Heart left ventricle (tissue), 16 donors: Measurements from ENCODE around the gene NARF. TPM values are rescaled to one million over a fixed set of nuclear protein-coding genes. Genes with fewer than 3 reads are reported as not detected.
"Not testable (repeated sequence)": the region's sequence is repeated elsewhere in the genome, so short reads cannot be mapped to it uniquely, and the experiment has no call there.

Experiments
- ATAC-seq, 4 donors: fragments of 200-7000 bp; cut with Tn5 transposase; one replicate each; pipeline ENCODE4 v1.9.1; 2020 to 2022; ENCODE audit warnings: moderate library complexity in 4 of 4, mild to moderate bottlenecking in 3 of 4, moderate number of reproducible peaks in 1 of 4
- DNase-seq, 5 donors: peaks; one replicate each; pipeline ENCODE4 v3.0.0-alpha.2; 2020
- H3K27ac ChIP-seq, 12 donors: fragments of 200-600 bp; sonication (generic) in 4 of 12; one replicate each; pipeline versions ENCODE4 v1.5.0 to v1.8.0; 2016 to 2022; ENCODE audit warnings: mild to moderate bottlenecking in 2 of 12
- H3K27me3 ChIP-seq, 9 donors: fragments of 200-600 bp; sonication (generic) in 2 of 9; one replicate each; pipeline versions ENCODE4 v1.5.1 to v1.8.0; 2016 to 2022; ENCODE audit warnings: mild to moderate bottlenecking in 3 of 9
- H3K36me3 ChIP-seq, 9 donors: fragments of 200-600 bp; sonication (generic) in 2 of 9; one replicate each; pipeline versions ENCODE4 v1.5.0 to v1.8.0; 2018 to 2022; ENCODE audit warnings: mild to moderate bottlenecking in 2 of 9
- H3K4me1 ChIP-seq, 12 donors: fragments of 200-600 bp; sonication (generic) in 4 of 12; one replicate each; pipeline versions ENCODE4 v1.5.0 to v1.8.0; 2016 to 2022; ENCODE audit warnings: mild to moderate bottlenecking in 3 of 12
- H3K4me3 ChIP-seq, 12 donors: fragments of 200-600 bp; sonication (generic) in 4 of 12; one replicate each; pipeline versions ENCODE4 v1.5.0 to v1.8.0; 2017 to 2022; ENCODE audit warnings: mild to moderate bottlenecking in 9 of 12, moderate library complexity in 4 of 12
- H3K9me3 ChIP-seq, 12 donors: fragments of 200-600 bp; sonication (generic) in 4 of 12; one replicate each; pipeline versions ENCODE4 v1.5.0 to v1.8.0; 2016 to 2022; ENCODE audit warnings: mild to moderate bottlenecking in 1 of 12
- CTCF ChIP-seq, 12 donors: fragments of 200-600 bp; sonication (generic) in 4 of 12; IDR thresholded peaks; one replicate each; pipeline versions ENCODE4 v1.5.0 to v1.8.0; 2018 to 2022; ENCODE audit warnings: antibody characterized with exemption in 12 of 12, mild to moderate bottlenecking in 5 of 12
- POLR2A ChIP-seq, 2 donors: fragments of 450-650 bp; IDR thresholded peaks; one replicate each; pipeline ENCODE4 v1.6.1; 2017; ENCODE audit warnings: antibody characterized with exemption in 2 of 2, mild to moderate bottlenecking in 2 of 2, moderate library complexity in 2 of 2
- WGBS, 4 donors: extraction: QIAGEN DNeasy Blood & Tissue Kit in 2 of 4; methylation state at CpG; one replicate each; pipeline versions ENCODE4 v1.1.5 to v1.1.7; 2013 to 2018; 5-methylcytosine and 5-hydroxymethylcytosine counted together
- intact Hi-C, 10 donors: fragments of 100-400 bp; cut with DNase I; formaldehyde crosslinking; loops; one replicate each; pipeline versions ENCODE4 v1.11.1 to v1.14.2; 2022
- polyA plus RNA-seq, 2 donors: library from polyadenylated mRNA; stranded (reverse); fragments of 200-250 nt; gene quantifications; one replicate each; pipeline ENCODE4 v1.2.3, GENCODE V29; 2013
- total RNA-seq, 9 donors: library from RNA; depleted of rRNA in 2 of 9; stranded (reverse); fragments of >200 nt in 2 of 9; fragmentation: NEBNext Ultra II Directional in 3 of 9; extraction: Animal tissue kit (Norgen Biotek cat#: 25700) in 3 of 9; gene quantifications; one replicate each; pipeline versions ENCODE4 v1.1.0 to v1.2.4, GENCODE V29; 2016 to 2023
- donor health status: ischemic (EF 13 %, LVEDD 7.1; RV severe dilation, severe dysfunction).
- donor health status: healthy with polysubstance abuse.
- donor health status: DM: no; HTN: yes; CAD: no.
- donor health status: DM: no; HTN: no; CAD: no.
- donor health status: ischemic (EF 25% LVEDD 6.9; RV normal size, moderate dysfunction).
- donor health status: ischemic (EF 25% LVEDD 5.7; RV mildly dilated, moderate dysfunction).
- donor health status: healthy.
- donor health status: DM: yes; HTN: yes; CAD: no.
- donor health status: ischemic (EF 35%, LVEDD 5.7; RV mildly dilated, moderate dysfunction).
- donor health status: nonischemic (EF 11% LVEDD 7.7; RV severe dilation, severe dysfunction).
- donor health status: DM: yes; HTN: yes; CAD: no.
- donor health status: PGD.
- donor health status: ischemic (EF 29% LVEDD 5.4; RV normal size, mild dysfunction).
- donor health status: nonischemic (EF 23%, LVEDD 6.1; RV moderate dilation, normal function).

Gene NARF
- total and polyA plus RNA-seq, 11 donors: 48.6 to 111 (median 63.0) TPM

- DNase-seq (no peak), ATAC-seq (no peak)
- no peak for TF ChIP-seq POLR2A (IDR thresholded peaks at IDR 0.05)
- TF ChIP-seq CTCF (IDR thresholded peaks at IDR 0.05): no peak
- H3K36me3 ChIP-seq: no peaks in the 10 kb centered on the region
- intact Hi-C loops: no loop called here
- peaks cover 0 to 7% (median 0%) of the 10 kb centered on the region in 12 donors for H3K4me1 ChIP-seq
- no peak overlapping the region for H3K4me3 ChIP-seq
- no peak overlapping the region for H3K27ac ChIP-seq
- no peaks in the 10 kb centered on the region for H3K27me3 ChIP-seq
- H3K9me3 ChIP-seq: no peaks in the 10 kb centered on the region
- 75 to 84% (median 81%) methylated on average over 15 to 21 of the region's 21 CpGs for WGBS, 4 donors
These were observed 45.3 kb downstream of the NARF start for GRCh38 chr17:82503728-82504308.

- H3K4me3 ChIP-seq: no peak overlapping the region
- DNase-seq: no peak
- no peaks in the 10 kb centered on the region for H3K9me3 ChIP-seq
- ATAC-seq: no peak
- no peak overlapping the region for H3K27ac ChIP-seq
- H3K27me3 ChIP-seq: no peaks in the 10 kb centered on the region
- no peak for TF ChIP-seq POLR2A (IDR thresholded peaks at IDR 0.05)
- no peak for TF ChIP-seq CTCF (IDR thresholded peaks at IDR 0.05)
- H3K36me3 ChIP-seq: no peaks in the 10 kb centered on the region
- intact Hi-C loops: no loop called here
- H3K4me1 ChIP-seq: no peaks in the 10 kb centered on the region
- 95 to 99% (median 96%) methylated on average over 6 of the region's 6 CpGs for WGBS, 4 donors
These were observed 46.8 kb downstream of the NARF start for GRCh38 chr17:82505296-82505695.

GRCh38 chr17:82506402-82506801, 47.9 kb downstream of the NARF start:
- H3K4me1 ChIP-seq, H3K27ac ChIP-seq, H3K27me3 ChIP-seq, H3K36me3 ChIP-seq, H3K4me3 ChIP-seq, ATAC-seq, intact Hi-C loops, H3K9me3 ChIP-seq, DNase-seq: not testable (repeated sequence)
- WGBS, 4 donors: 82 to 85% (median 83%) methylated on average over 7 of the region's 7 CpGs

- no peak overlapping the region for H3K4me3 ChIP-seq
- H3K27me3 ChIP-seq: no peaks in the 10 kb centered on the region
- H3K9me3 ChIP-seq: no peaks in the 10 kb centered on the region
- DNase-seq (peak in 1 of 5 donors; percentile 0), ATAC-seq (no peak)
- no peaks in the 10 kb centered on the region for H3K36me3 ChIP-seq
- no peak overlapping the region for H3K27ac ChIP-seq
- no peak for TF ChIP-seq POLR2A (IDR thresholded peaks at IDR 0.05)
- TF ChIP-seq CTCF (IDR thresholded peaks at IDR 0.05): no peak
- intact Hi-C loops: no loop called here
- no peaks in the 10 kb centered on the region for H3K4me1 ChIP-seq
- WGBS, 4 donors: 77 to 90% (median 88%) methylated on average over 7 of the region's 7 CpGs
These were observed 49.2 kb downstream of the NARF start for GRCh38 chr17:82507631-82508175.

- 86 to 92% (median 90%) methylated on average over 5 of the region's 5 CpGs for WGBS, 4 donors
- intact Hi-C loops, DNase-seq, H3K4me3 ChIP-seq, H3K27me3 ChIP-seq, ATAC-seq, H3K36me3 ChIP-seq, H3K9me3 ChIP-seq, H3K4me1 ChIP-seq, H3K27ac ChIP-seq: not testable (repeated sequence)
These were observed 53.1 kb downstream of the NARF start for GRCh38 chr17:82511642-82512041.

- H3K27ac ChIP-seq, H3K4me1 ChIP-seq, DNase-seq, intact Hi-C loops, H3K36me3 ChIP-seq, H3K27me3 ChIP-seq, ATAC-seq, H3K9me3 ChIP-seq, H3K4me3 ChIP-seq: not testable (repeated sequence)
- 86 to 95% (median 95%) methylated on average over 10 of the region's 10 CpGs for WGBS, 4 donors
These were observed 55.3 kb downstream of the NARF start for GRCh38 chr17:82513864-82514263.
